Transverse colon (tissue), 4 donors: ENCODE measurements around the gene RIOK3.

ENCODE experiments used
- CTCF ChIP-seq, 5 experiments: fragments of 200-600 bp in 3 of 5; fragments of 450-650 bp in 2 of 5; sonication (generic) in 3 of 5; IDR thresholded peaks; 1 replicate in 2 of 5; 2 replicates in 3 of 5; pipeline ENCODE4 v1.5.1; 2016 to 2017; ENCODE audit warnings: antibody characterized with exemption in 5 of 5, inconsistent platforms in 3 of 5, mild to moderate bottlenecking in 2 of 5, moderate library complexity in 1 of 5
- EP300 ChIP-seq: sonication (generic); formaldehyde crosslinking; IDR thresholded peaks from one replicate; pipeline ENCODE4 v1.6.1; 2017; ENCODE audit warnings: antibody characterized with exemption, low read depth
- POLR2A ChIP-seq: fragments of 450-650 bp; IDR thresholded peaks from one replicate; pipeline ENCODE4 v1.6.1; 2016; ENCODE audit warnings: antibody characterized with exemption, mild to moderate bottlenecking, moderate library complexity
- POLR2AphosphoS5 ChIP-seq, 3 donors: sonication (generic); formaldehyde crosslinking; IDR thresholded peaks; one replicate each; pipeline ENCODE4 v1.6.1; 2016; ENCODE audit warnings: antibody characterized with exemption in 3 of 3

- no peak for TF ChIP-seq CTCF (IDR thresholded peaks at IDR 0.05)
- no peak for TF ChIP-seq POLR2A
- no peak for TF ChIP-seq POLR2AphosphoS5 (IDR thresholded peaks at IDR 0.05)
- TF ChIP-seq EP300 = no peak
Observed at GRCh38 chr18:23498117-23498516, 45.0 kb downstream of the RIOK3 start.
